Measurements from ENCODE around the gene ASXL1. TPM values are rescaled to one million over a fixed set of nuclear protein-coding genes. Genes with fewer than 3 reads are reported as not detected.
A peak's percentile ranks its signal among the peaks of the same experiment; 100 is the strongest.
"Not testable (repeated sequence)": the region's sequence is repeated elsewhere in the genome, so short reads cannot be mapped to it uniquely, and the experiment has no call there.

ASXL1 gene
- 21.2 TPM for polyA plus RNA-seq (2013, experiment 1 of 2)
- polyA plus RNA-seq (2013, experiment 2 of 2): 22.3 TPM

GRCh38 chr20:32357869-32358631, at the start of gene ASXL1:
TSS of gene ASXL1 (plus strand) at chr20:32358331. CDS start at chr20:32358776, 445 bp downstream.
- H3K9ac ChIP-seq (ENCODE audit: low read depth, low read length): peak within 1 kb of the TSS; percentile 93
- H3K27ac ChIP-seq (ENCODE audit: low read depth, low read length): peak within 1 kb of the TSS; percentile 95
- H3K4me1 ChIP-seq (ENCODE audit: insufficient read depth, low read length): peaks cover 9% of the 10 kb centered on the region; the same call in 1 of the 2 replicates
- peaks cover 57% of the 10 kb centered on the region for H3K27me3 ChIP-seq (ENCODE audit: insufficient read depth, low read length)
- no peaks in the 10 kb centered on the region for H3K9me3 ChIP-seq (ENCODE audit: insufficient read depth, low read depth, low read length)
- no peaks in the 10 kb centered on the region for H3K36me3 ChIP-seq (ENCODE audit: insufficient read depth, low read length)
- peak within 1 kb of the TSS; percentile 71 for H3K4me3 ChIP-seq (ENCODE audit: low read length)
- WGBS: 0% methylated on average over 81 of the region's 83 CpGs

- no peaks in the 10 kb centered on the region for H3K9me3 ChIP-seq (ENCODE audit: insufficient read depth, low read depth, low read length)
- no peaks in the 10 kb centered on the region for H3K27me3 ChIP-seq (ENCODE audit: insufficient read depth, low read length)
- no peak overlapping the region for H3K4me3 ChIP-seq (ENCODE audit: low read length)
- H3K36me3 ChIP-seq (ENCODE audit: insufficient read depth, low read length): peaks cover 38% of the 10 kb centered on the region
- no peak overlapping the region for H3K27ac ChIP-seq (ENCODE audit: low read depth, low read length)
- no peaks in the 10 kb centered on the region for H3K4me1 ChIP-seq (ENCODE audit: insufficient read depth, low read length)
- no peak overlapping the region for H3K9ac ChIP-seq (ENCODE audit: low read depth, low read length)
- WGBS: 92% methylated on average over 2 of the region's 3 CpGs
Measured at GRCh38 chr20:32312718-32313424, 45.3 kb upstream of the ASXL1 start.

DNA sequence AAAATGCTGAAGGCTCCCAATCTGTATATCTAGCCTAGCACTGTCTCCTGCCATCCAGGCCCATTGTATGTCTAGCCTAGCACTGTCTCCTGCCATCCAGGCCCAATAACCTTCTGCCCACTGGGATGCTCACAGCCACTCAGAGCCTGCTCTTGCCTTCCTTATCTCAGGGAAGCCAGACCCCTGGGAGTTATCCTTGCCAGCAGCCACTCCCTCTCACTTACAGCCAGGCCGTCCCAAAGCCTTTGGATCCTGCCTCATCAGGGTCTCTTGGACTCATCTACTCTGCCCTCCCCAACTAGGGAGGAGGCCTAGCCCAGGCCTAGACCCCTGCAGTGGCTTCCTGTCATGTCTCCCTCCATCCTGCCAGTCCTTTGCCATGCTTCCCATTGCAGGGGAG, 43.4 kb upstream of the ASXL1 start:
- no peak overlapping the region for H3K9ac ChIP-seq (ENCODE audit: low read depth, low read length)
- WGBS: 75% methylated on average over 1 of the region's 1 CpG

DNA sequence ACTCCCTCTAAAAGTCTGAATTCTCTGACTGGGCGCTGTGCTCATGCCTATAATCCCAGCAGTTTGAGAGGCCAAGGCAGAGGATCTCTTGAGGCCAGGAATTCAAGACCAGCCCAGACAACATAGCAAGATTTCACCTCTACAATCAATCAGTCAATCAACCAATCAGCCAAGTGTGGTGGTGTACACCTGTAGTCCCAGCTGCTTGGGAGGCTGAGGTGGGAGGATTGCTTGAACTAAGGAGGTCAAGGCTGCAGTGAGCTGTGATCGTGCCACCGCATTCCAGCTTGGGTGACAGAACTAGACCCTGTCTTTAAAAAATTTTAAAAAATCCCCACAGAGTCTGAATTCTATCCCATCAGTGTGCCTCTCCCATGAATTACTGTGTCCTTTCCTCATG, 42.7 kb upstream of the ASXL1 start:
- H3K4me1 ChIP-seq (ENCODE audit: insufficient read depth, low read length): no peaks in the 10 kb centered on the region
- no peak overlapping the region for H3K27ac ChIP-seq (ENCODE audit: low read depth, low read length)
- no peaks in the 10 kb centered on the region for H3K9me3 ChIP-seq (ENCODE audit: insufficient read depth, low read depth, low read length)
- 98% methylated on average over 3 of the region's 3 CpGs for WGBS
- no peak overlapping the region for H3K9ac ChIP-seq (ENCODE audit: low read depth, low read length)
- H3K27me3 ChIP-seq (ENCODE audit: insufficient read depth, low read length): no peaks in the 10 kb centered on the region
- H3K4me3 ChIP-seq (ENCODE audit: low read length): no peak overlapping the region
- H3K36me3 ChIP-seq (ENCODE audit: insufficient read depth, low read length): peaks cover 42% of the 10 kb centered on the region

More for the DNA sequence above, 43.4 kb upstream of the ASXL1 start:
- Histone ChIP-seq H3K36me3 (ENCODE audit: insufficient read depth, low read length) (peaks cover 48% of the 10 kb centered on the region), H3K9me3 (ENCODE audit: insufficient read depth, low read depth, low read length) (no peaks in the 10 kb centered on the region), H3K27me3 (ENCODE audit: insufficient read depth, low read length) (no peaks in the 10 kb centered on the region), H3K4me3 (ENCODE audit: low read length) (no peak overlapping the region), H3K4me1 (ENCODE audit: insufficient read depth, low read length) (no peaks in the 10 kb centered on the region), H3K27ac (ENCODE audit: low read depth, low read length) (no peak overlapping the region)

GRCh38 chr20:32315891-32316290, 42.2 kb upstream of the ASXL1 start:
- Histone ChIP-seq H3K36me3 (ENCODE audit: insufficient read depth, low read length) (peaks cover 39% of the 10 kb centered on the region), H3K9ac (ENCODE audit: low read depth, low read length) (no peak overlapping the region), H3K27me3 (ENCODE audit: insufficient read depth, low read length) (no peaks in the 10 kb centered on the region), H3K4me3 (ENCODE audit: low read length) (no peak overlapping the region), H3K4me1 (ENCODE audit: insufficient read depth, low read length) (no peaks in the 10 kb centered on the region), H3K9me3 (ENCODE audit: insufficient read depth, low read depth, low read length) (no peaks in the 10 kb centered on the region), H3K27ac (ENCODE audit: low read depth, low read length) (no peak overlapping the region)
- WGBS: 92% methylated on average over 2 of the region's 2 CpGs

GRCh38 chr20:32316667-32317066, 41.5 kb upstream of the ASXL1 start:
- Histone ChIP-seq H3K36me3 (ENCODE audit: insufficient read depth, low read length) (peaks cover 35% of the 10 kb centered on the region), H3K27ac (ENCODE audit: low read depth, low read length) (no peak overlapping the region)
- WGBS: 94% methylated on average over 7 of the region's 7 CpGs

GRCh38 chr20:32319100-32319499, 39.0 kb upstream of the ASXL1 start:
- Histone ChIP-seq H3K4me1 (ENCODE audit: insufficient read depth, low read length) (no peaks in the 10 kb centered on the region), H3K4me3 (ENCODE audit: low read length) (no peak overlapping the region), H3K9ac (ENCODE audit: low read depth, low read length) (no peak overlapping the region), H3K27ac (ENCODE audit: low read depth, low read length) (no peak overlapping the region), H3K9me3 (ENCODE audit: insufficient read depth, low read depth, low read length) (no peaks in the 10 kb centered on the region), H3K27me3 (ENCODE audit: insufficient read depth, low read length) (no peaks in the 10 kb centered on the region), H3K36me3 (ENCODE audit: insufficient read depth, low read length) (peaks cover 27% of the 10 kb centered on the region)
- WGBS: 97% methylated on average over 5 of the region's 6 CpGs

More at GRCh38 chr20:32316667-32317066, 41.5 kb upstream of the ASXL1 start:
- Histone ChIP-seq H3K4me1 (ENCODE audit: insufficient read depth, low read length) (no peaks in the 10 kb centered on the region), H3K9me3 (ENCODE audit: insufficient read depth, low read depth, low read length) (no peaks in the 10 kb centered on the region), H3K9ac (ENCODE audit: low read depth, low read length) (no peak overlapping the region), H3K27me3 (ENCODE audit: insufficient read depth, low read length) (no peaks in the 10 kb centered on the region), H3K4me3 (ENCODE audit: low read length) (no peak overlapping the region)

DNA sequence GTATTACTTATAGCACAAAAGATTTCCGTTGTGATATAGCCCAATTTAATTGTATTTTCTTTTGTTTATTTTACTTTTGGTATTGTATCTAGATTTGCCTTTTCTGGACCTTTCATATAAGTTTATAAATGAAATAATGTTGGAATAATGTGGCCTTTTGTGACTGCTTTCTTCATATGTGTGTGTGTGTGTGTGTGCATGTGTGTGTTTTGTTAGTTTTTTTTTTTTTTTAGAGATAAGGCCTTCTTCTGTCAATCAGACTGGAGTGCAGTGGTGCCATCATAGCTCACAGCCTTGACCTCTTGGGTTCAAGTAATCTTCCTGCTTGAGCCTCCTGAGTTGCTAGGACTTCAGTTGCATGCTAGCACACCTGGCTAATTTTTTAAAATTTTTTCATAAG, 37.8 kb upstream of the ASXL1 start:
- Histone ChIP-seq H3K9me3 (ENCODE audit: insufficient read depth, low read depth, low read length) (no peaks in the 10 kb centered on the region), H3K4me1 (ENCODE audit: insufficient read depth, low read length) (no peaks in the 10 kb centered on the region), H3K4me3 (ENCODE audit: low read length) (no peak overlapping the region), H3K27ac (ENCODE audit: low read depth, low read length) (no peak overlapping the region), H3K36me3 (ENCODE audit: insufficient read depth, low read length) (peaks cover 27% of the 10 kb centered on the region), H3K27me3 (ENCODE audit: insufficient read depth, low read length) (no peaks in the 10 kb centered on the region), H3K9ac (ENCODE audit: low read depth, low read length) (no peak overlapping the region)
- 86% methylated on average over 1 of the region's 1 CpG for WGBS

DNA sequence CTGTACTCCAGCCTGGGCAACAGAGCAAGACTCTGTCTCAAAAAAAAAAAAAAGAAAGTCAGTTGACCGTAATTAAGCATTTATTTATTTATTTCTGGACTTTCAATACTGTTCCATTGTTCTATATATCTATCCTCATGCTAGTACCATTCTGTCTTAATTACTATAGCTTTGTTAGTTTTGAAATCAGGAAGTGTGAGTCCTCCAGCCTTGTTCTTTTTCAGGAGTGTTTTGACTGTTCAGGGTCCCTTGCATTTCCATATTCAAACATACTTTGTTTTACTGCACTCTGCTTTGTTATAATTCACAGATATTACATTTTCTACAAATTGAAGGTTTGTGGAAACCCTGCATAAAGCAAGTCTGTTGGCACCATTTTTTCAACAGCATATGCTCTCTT, 36.7 kb upstream of the ASXL1 start:
- peaks cover 23% of the 10 kb centered on the region for H3K36me3 ChIP-seq (ENCODE audit: insufficient read depth, low read length)
- no peak overlapping the region for H3K4me3 ChIP-seq (ENCODE audit: low read length)
- H3K9ac ChIP-seq (ENCODE audit: low read depth, low read length): no peak overlapping the region
- no peaks in the 10 kb centered on the region for H3K4me1 ChIP-seq (ENCODE audit: insufficient read depth, low read length)
- H3K27ac ChIP-seq (ENCODE audit: low read depth, low read length): no peak overlapping the region
- no peaks in the 10 kb centered on the region for H3K27me3 ChIP-seq (ENCODE audit: insufficient read depth, low read length)
- WGBS: no CpG with 5 or more reads among the region's 1 CpG
- no peaks in the 10 kb centered on the region for H3K9me3 ChIP-seq (ENCODE audit: insufficient read depth, low read depth, low read length)

DNA sequence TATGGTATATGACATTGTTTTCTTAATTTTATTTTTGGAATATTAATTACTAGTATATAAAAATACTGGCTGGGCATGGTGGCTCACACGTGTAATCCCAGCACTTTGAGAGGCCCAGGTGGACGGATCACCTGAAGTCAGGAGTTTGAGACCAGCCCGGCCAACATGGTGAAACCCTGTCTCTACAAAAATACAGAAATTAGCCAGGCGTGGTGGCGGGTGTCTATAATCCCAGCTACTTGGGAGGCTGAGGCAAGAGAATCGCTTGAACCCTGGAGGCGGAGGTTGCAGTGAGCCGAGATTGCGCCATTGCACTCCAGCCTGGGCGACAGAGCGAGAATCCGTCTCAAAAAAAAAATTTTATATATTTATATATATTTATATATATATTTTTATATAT, 35.9 kb upstream of the ASXL1 start:
- H3K9me3 ChIP-seq (ENCODE audit: insufficient read depth, low read depth, low read length); H3K4me3 ChIP-seq (ENCODE audit: low read length); H3K27ac ChIP-seq (ENCODE audit: low read depth, low read length); H3K4me1 ChIP-seq (ENCODE audit: insufficient read depth, low read length); H3K27me3 ChIP-seq (ENCODE audit: insufficient read depth, low read length); H3K9ac ChIP-seq (ENCODE audit: low read depth, low read length): not testable (repeated sequence)
- WGBS: 91% methylated on average over 9 of the region's 12 CpGs
- peaks cover 20% of the 10 kb centered on the region for H3K36me3 ChIP-seq (ENCODE audit: insufficient read depth, low read length)

DNA sequence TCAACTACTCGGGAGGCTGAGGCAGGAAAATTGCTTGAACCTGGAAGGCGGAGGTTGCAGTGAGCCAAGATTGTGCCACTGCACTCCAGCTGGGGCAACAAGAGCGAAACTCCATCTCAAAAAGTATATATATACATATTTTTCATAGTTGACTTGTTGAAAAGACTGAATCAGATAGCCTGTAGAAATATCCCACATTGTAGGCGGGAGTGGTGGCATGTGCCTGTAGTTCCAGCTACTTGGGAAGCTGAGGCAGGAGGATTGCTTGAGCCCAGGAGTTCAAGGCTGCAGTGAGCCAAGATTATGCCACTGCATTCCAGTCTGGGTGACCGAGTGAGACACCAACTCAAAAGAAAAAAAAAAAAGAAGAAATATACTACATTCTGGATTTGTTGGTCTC, 34.4 kb upstream of the ASXL1 start:
- H3K4me1 ChIP-seq (ENCODE audit: insufficient read depth, low read length); H3K27me3 ChIP-seq (ENCODE audit: insufficient read depth, low read length); H3K9ac ChIP-seq (ENCODE audit: low read depth, low read length); H3K27ac ChIP-seq (ENCODE audit: low read depth, low read length); H3K4me3 ChIP-seq (ENCODE audit: low read length); H3K9me3 ChIP-seq (ENCODE audit: insufficient read depth, low read depth, low read length): not testable (repeated sequence)
- H3K36me3 ChIP-seq (ENCODE audit: insufficient read depth, low read length): peaks cover 15% of the 10 kb centered on the region
- WGBS: over 99% methylated on average over 3 of the region's 5 CpGs

All from HUES64 (cell line).